ENCODE data around the gene ZNF398.
"Not testable (repeated sequence)": the region's sequence is repeated elsewhere in the genome, so short reads cannot be mapped to it uniquely, and the experiment has no call there.

Gene ZNF398

GRCh38 chr7:149226366-149226765 is 79.1 kb downstream of the ZNF398 start:
- DNase-seq = not testable (repeated sequence)

- DNase-seq = no peak
These were observed 79.7 kb downstream of the ZNF398 start for GRCh38 chr7:149226840-149227494.

GRCh38 chr7:149228831-149229471 is 81.7 kb downstream of the ZNF398 start:
- no peak for DNase-seq

GRCh38 chr7:149229526-149229925 is 82.3 kb downstream of the ZNF398 start:
- DNase-seq = no peak

GRCh38 chr7:149232362-149232761 is 85.1 kb downstream of the ZNF398 start:
- no peak for DNase-seq
